GM12892 (cell line): ENCODE measurements around the gene DHRS2.

ENCODE experiments used
- DNase-seq: peaks from one replicate; pipeline ENCODE4 v3.0.0; 2011; ENCODE audit not compliant: insufficient read length
- FAIRE-seq: peaks from 2 replicates; lab custom pipeline; 2011; peaks lifted over from hg19 to GRCh38; lab: Jason Lieb, UNC
- POLR2A ChIP-seq: IDR thresholded peaks from 2 replicates; pipeline ENCODE4 v1.6.1; 2011; ENCODE audit warnings: low read depth, low read length, control low read depth
- POLR2AphosphoS5 ChIP-seq: IDR thresholded peaks from 2 replicates; pipeline ENCODE4 v1.6.1; 2011; ENCODE audit warnings: low read depth, low read length, control low read depth
- TAF1 ChIP-seq: IDR thresholded peaks from 2 replicates; pipeline ENCODE4 v1.6.1; 2011; ENCODE audit warnings: low read depth, mild to moderate bottlenecking, control low read depth, low read length, borderline replicate concordance

Gene DHRS2

GRCh38 chr14:23692416-23692815, 56.3 kb downstream of the DHRS2 start:
- no peak for FAIRE-seq
- TF ChIP-seq TAF1 (no peak), POLR2AphosphoS5 (no peak), POLR2A (no peak)
- no peak for DNase-seq

GRCh38 chr14:23693252-23693775, 57.1 kb downstream of the DHRS2 start:
- FAIRE-seq (no peak), DNase-seq (no peak)
- no peak for TF ChIP-seq POLR2A
- no peak for TF ChIP-seq POLR2AphosphoS5
- TF ChIP-seq TAF1, result no peak

GRCh38 chr14:23694085-23694948, 58.2 kb downstream of the DHRS2 start:
- TF ChIP-seq POLR2A (no peak), TAF1 (no peak), POLR2AphosphoS5 (no peak)
- DNase-seq (no peak), FAIRE-seq (no peak)
